GM12892 (cell line): ENCODE results near the gene MYOG.
A peak's percentile ranks its signal among the peaks of the same experiment; 100 is the strongest.

ENCODE experiments used
- DNase-seq: peaks from one replicate; pipeline ENCODE4 v3.0.0; 2011; ENCODE audit not compliant: insufficient read length
- FAIRE-seq: peaks from 2 replicates; lab custom pipeline; 2011; peaks lifted over from hg19 to GRCh38; lab: Jason Lieb, UNC
- POLR2A ChIP-seq: IDR thresholded peaks from 2 replicates; pipeline ENCODE4 v1.6.1; 2011; ENCODE audit warnings: low read depth, low read length, control low read depth
- POLR2AphosphoS5 ChIP-seq: IDR thresholded peaks from 2 replicates; pipeline ENCODE4 v1.6.1; 2011; ENCODE audit warnings: low read depth, low read length, control low read depth
- TAF1 ChIP-seq: IDR thresholded peaks from 2 replicates; pipeline ENCODE4 v1.6.1; 2011; ENCODE audit warnings: low read depth, mild to moderate bottlenecking, control low read depth, low read length, borderline replicate concordance

MYOG gene

DNA sequence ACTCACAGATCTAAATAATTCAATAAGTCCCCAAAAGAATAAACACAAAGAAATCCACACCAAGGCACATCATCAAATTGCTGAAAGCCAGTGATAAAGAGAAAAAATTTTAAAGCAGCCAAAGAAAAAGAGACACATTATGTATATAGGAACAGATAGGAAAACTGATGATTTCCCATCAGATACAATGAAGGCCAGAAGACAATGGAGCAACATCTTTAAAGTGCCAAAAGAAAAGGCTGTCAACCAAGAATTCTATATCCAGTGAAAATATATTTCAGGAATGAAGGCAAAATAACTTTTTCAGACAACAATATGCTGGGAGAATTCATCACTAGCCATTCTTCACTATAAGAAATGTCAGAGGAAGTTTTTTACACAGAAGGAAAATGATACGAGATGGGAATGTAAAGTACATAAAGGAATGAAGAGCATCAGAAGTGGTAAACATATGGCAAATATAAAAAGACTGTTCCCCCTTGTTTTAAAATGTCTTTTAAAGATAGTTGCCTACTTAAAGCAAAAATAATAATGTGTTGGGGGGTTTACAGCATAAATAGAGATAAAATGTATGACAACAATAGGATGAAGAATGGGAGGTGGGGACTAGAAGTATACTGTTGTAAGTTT is 9.4 kb upstream of the MYOG start:
- no peak for FAIRE-seq
- no peak for DNase-seq
- TF ChIP-seq POLR2AphosphoS5 (no peak), TAF1 (no peak), POLR2A (no peak)

DNA sequence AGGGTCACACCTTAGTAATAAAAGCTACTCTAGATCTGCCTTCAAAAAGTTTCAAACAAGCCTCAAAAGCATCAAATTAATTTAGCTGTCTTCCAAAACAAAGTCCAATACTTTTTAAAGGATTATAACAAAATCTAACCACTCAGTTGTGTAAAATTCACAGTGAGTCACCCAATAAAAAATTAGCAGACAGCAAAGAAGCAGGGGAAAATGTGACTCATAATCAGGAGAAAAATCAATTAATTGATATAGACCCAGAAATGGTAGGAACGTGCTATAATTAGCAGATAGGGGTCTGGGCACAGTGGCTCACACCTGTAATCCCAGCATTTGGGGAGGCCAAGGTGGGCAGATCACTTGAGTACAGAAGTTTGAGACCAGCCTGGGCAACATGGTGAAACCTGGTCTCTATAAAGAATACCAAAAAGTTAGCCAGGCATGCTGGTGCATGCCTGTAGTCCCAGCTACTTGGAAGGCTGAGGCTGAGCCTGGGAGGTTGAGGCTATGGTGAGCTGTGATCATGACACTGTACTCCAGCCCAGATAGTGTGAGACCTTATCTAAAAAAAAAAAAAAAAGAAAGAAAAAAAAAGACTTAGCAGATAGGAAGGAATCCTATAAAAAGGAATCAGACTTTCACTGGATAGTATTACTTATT is 8.1 kb upstream of the MYOG start:
- DNase-seq, result no peak
- no peak for FAIRE-seq
- TF ChIP-seq TAF1 (no peak), POLR2A (no peak)

DNA sequence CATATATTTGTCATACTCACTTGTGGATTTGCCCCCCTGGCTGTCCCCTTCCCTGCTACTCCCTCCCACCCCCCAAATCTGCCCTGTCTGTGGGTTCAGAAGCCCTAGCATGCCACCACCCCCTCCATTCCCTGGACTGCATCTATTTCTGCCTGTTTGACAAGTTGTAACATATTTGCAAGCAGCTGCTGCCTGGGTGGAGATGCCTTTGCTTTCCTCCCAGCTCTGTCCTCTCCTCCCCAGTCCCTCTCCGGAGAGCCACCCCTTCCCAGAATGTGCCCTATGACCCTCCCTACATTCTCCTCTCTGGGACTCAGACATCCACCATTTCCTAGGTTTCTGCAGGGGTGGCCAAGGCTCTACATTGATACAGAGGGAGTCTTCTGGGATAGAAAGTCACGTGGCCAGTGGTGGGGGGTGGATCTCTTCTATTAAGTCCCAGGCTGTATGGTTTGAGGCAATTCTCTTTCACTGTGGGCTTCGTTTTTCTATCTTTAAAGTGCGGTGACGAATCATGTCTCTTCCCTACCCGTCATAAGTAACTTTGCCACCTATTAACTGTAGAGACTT is 6.0 kb upstream of the MYOG start:
- DNase-seq (no peak), FAIRE-seq (no peak)
- TF ChIP-seq TAF1 (no peak), POLR2AphosphoS5 (no peak), POLR2A (no peak)

DNA sequence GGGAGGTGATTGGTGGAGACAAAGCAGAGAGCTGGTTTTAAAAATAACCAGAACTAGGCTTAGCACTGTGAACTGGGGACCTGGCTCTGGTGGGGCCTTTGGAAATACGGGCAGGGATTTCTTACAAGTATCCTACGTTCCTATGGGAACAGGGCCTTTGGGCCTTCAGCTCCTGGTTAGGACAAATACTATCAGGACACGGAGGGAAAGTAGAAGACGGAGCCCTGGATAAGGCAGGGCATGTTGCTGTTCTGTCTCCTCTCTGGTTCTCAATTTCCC is 5.3 kb upstream of the MYOG start:
- no peak for TF ChIP-seq POLR2A
- no peak for TF ChIP-seq POLR2AphosphoS5
- no peak for DNase-seq
- FAIRE-seq, result no peak

DNA sequence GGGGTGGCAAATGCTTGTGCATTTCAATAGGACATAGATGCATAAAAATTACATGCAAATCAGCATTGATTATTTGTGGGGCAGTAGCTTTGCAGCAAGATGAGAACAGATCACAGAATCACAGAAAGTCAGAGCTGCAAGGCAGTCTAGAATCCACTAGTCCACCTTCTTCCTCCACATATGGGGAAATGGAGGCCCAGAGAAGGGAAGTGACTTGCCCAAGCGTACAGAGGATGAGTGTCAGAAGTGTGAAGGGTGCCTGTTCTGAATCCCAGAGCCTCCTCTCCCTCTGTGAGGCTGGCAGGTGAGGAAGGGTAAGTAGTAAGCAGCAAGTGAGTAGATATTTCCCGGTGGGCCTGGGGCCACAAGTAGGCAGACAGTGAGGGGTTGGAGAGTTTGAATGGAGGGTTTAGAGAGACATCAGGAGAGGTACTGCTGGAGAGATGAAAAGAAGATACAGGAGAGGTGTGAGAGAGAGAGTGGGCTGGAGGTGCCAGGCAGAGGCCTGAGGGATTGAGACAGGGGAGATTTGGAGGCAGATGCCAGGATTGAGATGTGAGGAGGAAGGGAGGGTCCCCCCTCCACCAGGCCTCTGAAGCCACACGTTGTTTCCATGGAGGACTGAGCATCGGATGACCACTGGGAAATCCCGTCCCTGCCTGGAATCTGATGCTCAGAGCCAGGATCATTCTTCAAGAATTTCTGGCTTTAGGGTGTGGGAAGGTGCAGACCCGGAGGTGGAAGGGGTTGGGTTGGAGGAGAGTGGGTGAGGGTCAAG is 4.8 kb upstream of the MYOG start:
- no peak for DNase-seq
- FAIRE-seq, result no peak
- no peak for TF ChIP-seq TAF1
- no peak for TF ChIP-seq POLR2A
- no peak for TF ChIP-seq POLR2AphosphoS5

DNA sequence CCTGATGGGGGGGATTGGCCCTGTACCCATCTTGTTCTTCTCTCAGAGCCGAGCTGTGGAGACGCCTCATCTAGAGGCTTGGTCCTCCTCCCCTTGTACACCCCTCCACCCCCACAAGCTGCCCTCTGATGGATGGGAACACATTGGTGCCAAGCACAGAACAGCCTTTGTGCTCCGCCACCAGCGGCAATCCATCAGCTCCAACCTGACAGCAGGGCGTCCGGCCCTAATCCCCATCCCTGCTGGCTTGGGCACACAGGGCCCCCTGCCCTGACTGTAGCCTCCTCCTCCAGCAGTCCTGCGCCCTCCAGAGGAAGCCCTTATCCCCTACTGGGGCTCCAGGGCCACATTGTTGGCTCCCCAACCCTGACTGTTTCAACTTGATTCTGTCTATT is 3.8 kb upstream of the MYOG start:
- DNase-seq (no peak), FAIRE-seq (no peak)
- TF ChIP-seq POLR2A (no peak), TAF1 (no peak), POLR2AphosphoS5 (no peak)

DNA sequence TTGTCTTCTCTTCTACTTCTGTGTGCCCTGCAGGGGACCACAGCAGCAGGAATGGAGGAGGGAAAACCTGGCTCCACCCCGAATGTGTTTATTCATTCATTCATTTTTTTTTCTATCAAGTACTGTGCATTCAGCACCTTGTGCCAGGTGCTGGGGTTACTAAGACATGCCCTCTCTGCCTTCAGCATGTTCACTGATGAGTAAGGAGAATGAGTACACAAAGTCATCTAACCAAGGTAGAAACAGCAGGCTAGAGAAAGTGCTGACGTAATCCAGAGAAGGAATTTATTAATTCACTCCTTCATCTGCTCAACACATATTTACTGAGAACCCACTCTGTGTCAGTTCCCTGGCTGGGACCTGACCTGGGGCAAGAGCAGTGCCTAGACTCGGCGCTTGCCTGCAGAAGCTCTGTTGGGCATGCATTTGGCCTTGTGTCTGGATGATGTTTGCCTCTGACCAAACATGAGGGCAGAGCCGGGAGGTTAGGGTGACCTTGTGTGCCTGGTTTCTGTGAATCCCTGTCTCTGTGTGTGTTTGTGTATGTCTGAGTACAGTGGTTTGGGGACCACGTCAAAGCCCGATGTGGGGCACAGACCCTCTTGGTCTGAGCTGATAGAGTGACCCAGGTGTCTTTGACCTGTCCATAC is 3.3 kb upstream of the MYOG start:
- DNase-seq, result no peak
- TF ChIP-seq TAF1 (no peak), POLR2AphosphoS5 (no peak), POLR2A (no peak)
- FAIRE-seq, result no peak

DNA sequence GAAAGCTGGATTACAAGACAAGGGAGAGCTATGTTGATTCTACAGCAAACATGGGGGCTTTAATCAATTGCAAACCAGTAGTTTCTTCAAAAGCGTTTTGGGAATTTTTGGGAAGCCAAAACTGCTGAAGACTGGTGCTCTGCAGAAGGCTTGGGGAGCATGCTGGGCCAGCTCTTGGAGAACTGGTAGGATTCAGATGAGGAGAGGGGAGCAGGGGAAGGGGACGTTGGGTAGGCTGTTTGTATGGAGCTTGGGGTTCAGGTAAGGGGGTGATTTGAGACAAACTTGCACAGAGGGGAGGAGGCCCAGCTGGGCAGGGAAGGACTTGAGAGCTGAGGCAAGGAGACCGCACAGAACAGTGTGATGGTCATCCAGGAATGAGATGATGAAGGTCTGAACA is 2.6 kb upstream of the MYOG start:
- no peak for DNase-seq
- no peak for FAIRE-seq
- TF ChIP-seq POLR2AphosphoS5, result no peak
- no peak for TF ChIP-seq TAF1
- no peak for TF ChIP-seq POLR2A

DNA sequence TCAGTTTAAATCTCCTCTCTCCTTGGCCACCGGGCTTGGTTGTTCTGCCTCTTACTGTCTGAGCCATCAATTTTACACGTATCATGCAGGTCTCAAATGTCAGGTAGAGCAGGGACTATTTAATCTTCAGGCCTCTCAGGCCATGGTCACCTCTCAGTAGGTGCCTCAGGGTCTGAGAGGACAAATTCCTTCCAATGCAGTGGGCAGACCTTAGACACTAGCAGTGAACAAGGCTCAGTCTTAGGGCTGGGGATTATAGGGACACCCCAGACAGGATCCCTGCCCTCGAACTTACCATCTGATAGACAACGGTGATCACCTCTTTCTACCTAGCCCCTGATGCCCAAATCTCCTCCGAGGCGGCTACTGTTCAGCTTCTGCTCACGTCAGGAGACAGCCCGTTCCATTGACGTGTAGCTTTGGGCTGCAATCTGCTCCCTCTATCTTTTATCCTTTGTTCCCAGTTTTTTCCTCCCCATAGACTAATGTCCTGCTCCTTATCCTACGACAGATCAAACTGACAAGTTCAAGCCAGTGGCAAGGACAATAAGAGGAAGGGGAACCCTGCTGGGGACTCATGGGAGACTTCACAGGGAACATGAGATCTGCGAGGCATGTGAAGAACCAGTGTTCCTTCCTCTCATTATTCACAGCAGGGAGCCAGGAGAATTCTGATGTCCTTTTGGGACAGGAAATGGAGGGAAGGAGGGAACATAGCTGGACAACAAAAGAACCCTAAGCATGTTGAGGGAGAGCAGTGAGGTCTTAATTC is 1.4 kb upstream of the MYOG start:
- TF ChIP-seq TAF1 (no peak), POLR2A (no peak), POLR2AphosphoS5 (no peak)
- FAIRE-seq (no peak), DNase-seq (no peak)

DNA sequence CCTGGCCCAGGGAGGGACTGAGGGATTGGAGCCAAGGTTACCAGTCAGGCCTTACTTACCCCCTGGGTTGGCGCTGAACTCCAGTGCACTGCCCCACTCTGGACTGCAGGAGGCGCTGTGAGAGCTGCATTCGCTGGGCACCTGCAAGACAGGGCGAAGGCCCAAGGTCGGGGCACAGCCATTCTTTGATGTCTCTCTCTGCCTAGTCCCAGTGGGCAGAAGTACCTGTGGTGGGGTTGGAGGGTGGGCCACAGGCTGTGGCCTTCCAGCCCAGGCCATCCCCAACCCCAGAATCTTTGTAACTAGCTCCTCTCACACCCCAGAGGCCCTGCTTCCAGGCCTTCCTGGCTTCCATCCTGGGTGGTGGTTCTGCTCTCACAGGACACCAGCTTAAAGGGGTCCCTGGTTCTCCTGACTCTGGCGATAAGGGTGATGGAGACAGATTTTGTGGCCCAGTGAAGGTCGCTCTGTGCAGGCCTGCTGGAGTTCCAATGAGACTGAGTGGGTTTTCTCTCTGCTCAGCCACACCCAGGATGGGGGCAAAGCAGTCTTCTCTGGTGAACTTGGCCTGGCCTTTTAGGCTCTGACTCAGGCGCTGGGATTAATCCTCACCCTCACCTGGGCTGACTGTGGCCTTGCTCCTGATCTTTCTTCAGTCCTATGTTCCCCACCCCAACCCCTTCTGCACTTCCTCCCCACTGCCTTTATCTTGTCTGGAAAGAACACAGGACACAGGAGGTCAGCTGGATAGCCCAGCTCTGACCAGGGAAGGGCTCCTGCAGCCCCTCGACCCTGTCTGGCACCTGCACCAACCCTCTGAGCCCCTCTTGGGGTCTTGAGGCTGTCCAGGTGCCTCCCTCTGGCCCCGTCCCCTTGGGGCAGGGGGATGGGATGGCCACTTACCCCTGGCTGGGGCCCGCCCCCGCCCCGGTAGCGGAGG is 954 bp downstream of the MYOG start:
- no peak for TF ChIP-seq POLR2AphosphoS5
- TF ChIP-seq POLR2A, result no peak
- TF ChIP-seq TAF1, result no peak
- DNase-seq (peak; percentile 54), FAIRE-seq (no peak)
